Activated naive CD4-positive, alpha-beta T cell treated with Interleukin-2 at 50 U/mL for 16 hours (primary cell): ENCODE data around the gene PRELP.
"Not testable (repeated sequence)": the region's sequence is repeated elsewhere in the genome, so short reads cannot be mapped to it uniquely, and the experiment has no call there.

ENCODE experiments used
- DNase-seq: peaks from one replicate; pipeline ENCODE4 v3.0.0-alpha.2; 2020

The PRELP gene

DNA sequence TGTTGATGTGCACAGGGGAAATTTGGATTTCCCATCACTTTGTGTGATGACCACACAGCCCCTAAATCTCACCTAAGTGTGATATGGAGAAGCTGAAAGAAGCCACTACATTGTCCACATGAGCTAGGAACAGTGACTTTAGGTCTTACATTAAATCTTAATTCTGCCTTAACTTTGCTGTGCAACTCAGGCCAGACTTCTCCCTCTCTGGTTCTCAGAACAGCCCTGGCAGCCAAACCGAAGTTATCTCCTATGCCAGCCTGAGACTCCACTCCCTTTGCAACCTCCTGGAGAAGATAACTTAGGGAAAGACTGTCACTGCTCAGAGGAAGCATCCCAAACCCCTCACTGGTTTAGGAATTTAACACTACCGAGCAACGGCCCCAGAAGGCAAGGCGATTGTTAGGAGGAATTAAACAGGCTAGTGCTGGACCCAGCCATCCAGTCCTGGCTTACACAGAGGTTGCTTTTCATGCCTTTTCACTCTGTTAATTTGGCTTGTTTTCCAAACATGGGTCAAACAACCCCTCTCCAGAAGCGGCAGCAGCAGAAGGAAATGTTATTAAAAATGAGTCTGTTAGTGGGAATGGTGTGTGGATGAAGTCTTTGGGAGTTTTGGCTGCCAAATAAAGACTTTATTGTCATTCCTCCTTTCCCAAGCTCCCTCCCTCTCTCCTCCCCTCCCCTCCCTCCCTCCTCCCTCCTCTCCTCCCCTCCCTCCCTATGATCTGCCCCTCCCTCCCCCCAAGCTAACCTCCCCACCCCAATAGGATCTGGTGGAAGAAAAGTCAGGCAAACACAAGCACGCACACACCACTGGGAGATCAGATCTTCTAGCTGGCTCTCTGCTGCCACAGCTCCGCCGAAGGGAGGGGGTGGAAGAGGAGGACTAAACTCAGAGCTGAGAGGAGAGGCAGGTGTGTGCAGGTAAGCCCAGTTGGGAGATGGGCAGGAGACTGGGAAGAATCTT lies at the start of gene PRELP:
Gene PRELP (plus strand): TSS at position 795 of the 970 bp plus-strand sequence. CDS start 7,379 bp downstream, outside the sequence.
- DNase-seq = no peak

DNA sequence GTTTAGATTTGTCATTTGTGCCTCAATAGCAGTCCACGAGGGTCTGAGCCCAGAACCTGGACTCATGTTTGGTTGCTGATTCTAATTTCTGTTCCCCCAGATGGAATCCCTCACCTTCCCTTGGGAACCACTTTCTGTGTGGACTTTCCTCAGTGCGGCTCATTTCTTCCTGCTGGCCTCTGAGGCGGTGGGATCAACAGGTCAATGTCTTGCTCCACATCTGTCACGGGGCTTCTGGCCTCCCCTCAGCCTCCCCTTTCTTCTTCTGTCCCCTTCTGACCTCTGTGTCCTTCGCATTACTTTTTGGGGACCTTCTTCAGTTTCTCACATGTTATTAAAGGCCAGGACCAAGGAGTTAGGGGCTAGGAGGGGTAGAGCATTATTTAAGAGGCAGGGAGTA lies 49.2 kb upstream of the PRELP start:
- DNase-seq = no peak

DNA sequence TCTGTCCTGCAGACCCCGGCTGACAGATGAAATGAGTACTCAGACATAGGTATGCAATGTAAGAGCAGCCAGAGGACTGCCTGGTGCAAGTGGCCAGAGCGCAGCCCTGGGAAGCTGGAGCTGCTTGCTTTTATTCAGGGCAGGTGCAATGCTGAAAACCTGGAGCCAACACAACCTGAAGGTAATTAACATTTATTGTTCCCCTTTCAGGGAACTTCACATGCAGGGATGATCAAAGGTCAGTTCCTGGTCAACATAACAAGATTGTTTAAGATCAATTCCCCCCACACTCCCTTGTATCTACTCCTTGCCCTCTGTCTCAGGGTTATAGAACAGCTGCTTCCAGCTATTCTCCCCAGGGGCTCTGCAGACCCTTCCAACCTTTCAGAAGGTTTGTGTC lies 48.7 kb upstream of the PRELP start:
- DNase-seq = no peak

DNA sequence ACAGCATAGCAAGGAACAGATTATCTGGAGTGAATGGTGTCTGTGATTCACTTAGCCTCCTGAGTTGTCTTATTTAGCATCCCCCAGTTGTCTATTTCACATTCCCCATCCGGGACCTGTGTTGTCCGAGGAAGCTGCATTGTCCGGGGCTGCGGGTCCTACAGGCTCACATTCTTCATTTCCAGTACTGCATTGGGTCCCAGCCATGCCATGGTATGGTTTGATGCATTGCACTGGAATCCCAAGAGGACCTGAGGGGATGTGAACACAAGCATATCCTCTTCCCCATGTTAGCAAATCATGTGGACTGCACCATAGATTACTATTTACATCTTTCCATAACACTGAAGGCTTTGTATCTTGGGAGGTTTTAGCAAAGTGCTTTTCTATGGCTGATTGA lies 48.2 kb upstream of the PRELP start:
- no peak for DNase-seq

DNA sequence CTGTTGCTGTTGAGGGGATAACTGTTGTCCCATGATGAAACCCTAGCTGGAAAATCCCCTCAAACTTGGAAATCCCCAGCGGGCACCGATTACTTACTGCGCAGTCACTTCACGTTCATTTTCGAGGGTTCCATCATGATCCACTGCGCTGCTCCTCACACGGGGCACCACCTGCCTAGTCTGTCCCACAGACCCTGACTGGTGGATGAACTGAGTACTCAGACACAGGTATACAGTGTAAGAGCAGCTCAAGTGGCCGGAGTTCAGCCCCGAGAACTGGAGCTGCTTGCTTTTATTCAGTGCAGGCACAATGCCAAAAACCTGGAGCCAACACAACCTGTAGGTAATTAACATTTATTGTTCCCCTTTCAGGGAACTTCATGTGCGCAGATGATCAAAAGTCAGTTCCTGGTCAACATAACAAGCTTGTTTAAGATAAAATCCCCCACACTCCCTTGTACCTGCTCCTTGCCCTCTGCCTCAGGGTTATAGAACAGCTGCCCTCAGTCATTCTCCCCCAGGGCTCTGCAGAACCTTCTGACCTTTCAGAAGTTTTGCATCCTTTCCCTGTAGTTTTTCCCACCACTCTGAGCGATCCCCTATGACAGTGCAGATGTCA lies 46.5 kb upstream of the PRELP start:
- no peak for DNase-seq

DNA sequence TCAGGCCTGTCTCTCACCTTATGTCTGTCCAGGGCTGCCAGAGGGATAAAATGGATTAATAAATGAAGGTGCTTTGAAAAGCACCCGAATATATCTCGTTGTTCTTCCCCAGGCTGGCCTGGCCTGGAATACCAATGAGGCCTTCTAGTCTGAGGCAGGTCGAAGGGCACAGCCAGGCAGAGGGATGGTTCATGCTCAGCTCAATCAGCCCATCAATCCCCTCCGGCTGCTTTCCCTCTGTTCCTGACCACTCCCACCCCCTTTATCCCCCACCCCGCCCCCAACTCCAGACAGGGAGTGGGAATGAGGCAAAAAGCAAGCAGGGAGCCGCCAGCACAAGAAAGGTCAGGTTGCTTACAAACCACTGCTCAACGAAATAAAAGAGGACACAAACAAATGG lies 40.0 kb upstream of the PRELP start:
- no peak for DNase-seq

DNA sequence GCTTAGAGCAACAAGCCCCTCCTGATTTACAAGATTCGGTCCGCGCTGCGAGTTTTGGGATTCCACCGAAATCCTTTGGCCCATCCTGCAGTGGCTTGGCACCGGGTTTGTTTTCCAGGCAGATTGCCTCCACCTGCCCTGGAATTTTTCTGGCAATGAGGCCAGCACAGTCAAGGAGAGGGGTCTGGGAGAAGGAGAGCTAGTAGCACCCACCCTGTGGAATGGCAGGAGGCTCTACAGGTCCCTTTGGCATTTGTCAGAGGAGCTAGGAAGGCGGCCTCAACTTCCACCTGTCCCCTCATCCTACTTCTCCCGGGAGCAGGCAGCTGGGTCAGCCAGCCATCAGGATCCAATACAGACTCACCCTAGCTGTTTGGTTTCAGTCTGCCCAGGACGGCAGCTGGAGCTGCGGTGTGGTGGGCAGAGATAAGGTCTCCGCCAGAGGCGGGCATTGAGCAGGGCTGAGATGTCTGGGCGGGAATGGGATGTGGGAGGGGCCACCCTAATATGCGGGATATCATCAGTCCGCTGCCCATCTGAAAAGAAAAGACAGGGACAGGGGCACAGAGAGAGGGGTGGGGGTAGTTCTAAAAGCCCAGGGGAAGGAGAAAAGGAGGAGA lies 37.8 kb upstream of the PRELP start:
- no peak for DNase-seq

DNA sequence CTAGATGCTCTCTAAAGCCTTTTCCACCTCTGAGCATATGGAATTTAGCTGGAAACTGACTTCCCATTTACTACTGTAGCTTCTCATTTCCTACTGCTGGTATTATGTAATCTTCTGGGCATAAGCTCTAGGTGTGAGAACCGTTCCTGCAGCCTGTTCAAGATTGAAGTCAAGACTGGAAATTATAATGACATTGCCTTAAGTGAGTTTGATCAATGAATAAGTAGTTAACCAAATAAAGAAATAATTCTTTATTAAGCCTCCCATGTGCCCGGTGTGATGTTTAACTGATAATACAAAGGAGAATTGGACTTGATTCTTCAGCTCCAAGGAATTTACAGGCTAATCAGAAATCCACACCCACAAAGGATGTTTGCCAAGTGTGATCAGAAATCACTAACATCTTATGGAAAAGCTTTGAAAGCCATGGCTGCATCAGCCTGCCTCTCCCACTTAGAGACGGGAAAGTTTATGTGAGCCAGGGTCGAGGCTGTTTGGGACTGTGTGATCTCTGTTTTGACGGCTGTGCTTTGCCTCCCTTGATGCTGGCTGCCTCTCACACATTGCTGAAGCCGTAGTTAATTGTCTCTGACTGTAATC lies 36.4 kb upstream of the PRELP start:
- DNase-seq = no peak

DNA sequence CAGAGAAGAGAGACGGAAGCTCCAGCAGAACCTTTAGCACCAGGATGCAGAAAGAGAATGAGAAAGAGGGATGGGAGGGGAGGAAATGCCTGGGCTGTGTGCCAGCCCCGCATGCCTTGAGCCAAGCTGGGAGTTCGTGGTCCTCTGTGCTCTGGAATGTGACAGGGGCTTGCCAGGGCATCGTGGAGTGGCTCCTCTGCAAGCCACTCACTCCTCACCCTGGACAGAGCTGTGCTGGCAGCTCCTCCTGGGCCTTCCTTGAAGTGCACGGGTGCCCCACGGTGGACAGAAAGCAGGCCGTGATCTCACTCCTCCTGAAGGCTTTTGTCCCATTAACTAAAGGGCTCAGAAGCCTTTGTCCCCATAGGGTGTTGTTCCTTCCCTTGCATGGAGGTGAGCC lies 34.8 kb upstream of the PRELP start:
- no peak for DNase-seq

DNA sequence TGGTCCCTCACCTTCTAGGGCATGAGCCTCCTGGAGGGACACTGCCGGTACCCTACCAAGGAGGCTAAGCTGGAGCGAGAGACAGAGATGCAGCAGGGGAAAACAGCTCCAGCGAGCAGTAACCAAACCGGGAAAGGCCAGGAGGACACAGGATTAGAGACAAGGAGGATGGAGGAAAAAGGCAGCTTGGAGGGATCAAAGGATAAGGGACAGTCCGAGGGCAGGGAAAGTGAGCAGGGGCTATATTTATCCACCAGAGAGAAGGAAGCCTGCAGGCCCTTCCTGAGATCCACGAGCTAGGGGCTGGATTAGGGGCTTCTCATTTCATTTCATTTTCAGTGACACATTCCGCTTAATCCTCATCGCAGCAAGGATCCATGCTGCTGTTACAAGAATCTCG lies 33.8 kb upstream of the PRELP start:
- no peak for DNase-seq

DNA sequence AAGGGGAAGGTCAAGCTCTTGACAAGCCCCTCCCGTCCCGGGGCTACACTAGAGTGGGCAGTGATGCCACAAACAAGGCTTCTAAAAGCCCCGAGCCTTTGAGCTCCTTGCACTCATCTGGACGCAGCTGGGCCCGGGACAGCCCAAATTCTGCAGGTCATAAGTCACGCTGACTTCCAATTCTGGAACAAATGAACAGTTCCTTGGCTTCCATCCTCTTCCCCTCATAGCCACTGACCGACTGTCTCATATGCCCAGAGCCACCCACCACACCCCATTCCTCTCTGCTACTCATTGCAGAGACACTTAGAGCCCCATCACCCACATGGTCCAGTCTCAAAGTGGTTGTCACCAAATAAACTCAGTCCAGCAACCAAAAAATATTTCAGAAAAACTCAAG lies 32.8 kb upstream of the PRELP start:
- no peak for DNase-seq

DNA sequence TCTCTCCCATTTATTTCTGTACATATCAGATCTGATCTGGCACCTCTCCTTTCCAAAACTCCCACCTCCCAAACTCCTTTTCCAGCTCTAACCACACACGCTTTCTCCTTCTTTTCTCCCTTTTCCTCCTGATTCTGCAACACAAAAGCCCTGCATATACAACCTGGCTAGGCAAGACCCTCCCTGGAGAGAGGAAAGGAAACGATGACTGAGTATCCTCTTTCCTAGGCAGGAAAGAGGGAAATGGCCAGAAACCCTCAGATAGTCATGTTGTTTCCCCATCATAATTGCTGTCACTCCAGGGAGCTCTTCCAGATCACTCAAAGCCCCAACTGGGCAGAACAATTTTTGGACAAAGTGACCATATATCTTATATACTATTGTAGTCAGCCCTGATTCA lies 32.3 kb upstream of the PRELP start:
- DNase-seq = no peak

DNA sequence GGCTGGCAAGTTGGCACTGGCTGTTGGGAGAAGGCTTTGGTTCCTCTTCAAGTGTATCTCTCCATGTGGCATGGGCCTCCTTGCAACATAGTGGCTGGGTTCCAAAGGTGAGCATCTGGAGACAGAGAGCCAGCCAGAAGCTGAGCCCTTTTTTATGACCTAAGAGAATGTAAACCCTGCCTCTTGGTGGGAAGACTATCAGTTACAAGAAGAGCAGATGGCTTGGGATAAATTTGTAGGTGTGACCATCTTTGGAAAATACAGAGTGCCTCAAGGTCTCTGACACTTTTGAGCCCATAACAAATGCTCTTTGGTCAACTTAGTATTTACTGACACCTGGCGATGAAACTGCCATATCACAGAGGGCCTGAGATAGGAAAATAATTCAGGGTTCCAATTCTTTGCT lies 31.4 kb upstream of the PRELP start:
- no peak for DNase-seq

DNA sequence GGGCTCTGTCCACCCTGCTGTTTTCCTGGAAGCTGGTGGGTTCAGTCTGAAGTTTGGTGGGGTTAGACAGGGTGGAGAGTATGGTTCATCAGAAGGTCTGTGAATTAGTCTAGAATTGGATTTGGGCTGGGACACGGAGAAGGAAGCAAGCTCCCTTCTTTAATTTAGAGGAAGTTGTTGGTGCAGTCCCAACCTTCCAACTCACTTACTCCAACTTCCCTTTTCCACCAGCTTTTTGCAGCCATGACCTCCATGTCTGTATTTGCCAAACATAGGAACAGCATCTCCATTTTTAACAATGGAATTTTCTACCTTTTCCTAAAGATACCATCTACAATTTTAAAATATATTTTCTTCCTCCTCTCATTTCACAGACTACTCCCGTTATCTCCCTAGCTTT lies 28.5 kb upstream of the PRELP start:
- DNase-seq = no peak

DNA sequence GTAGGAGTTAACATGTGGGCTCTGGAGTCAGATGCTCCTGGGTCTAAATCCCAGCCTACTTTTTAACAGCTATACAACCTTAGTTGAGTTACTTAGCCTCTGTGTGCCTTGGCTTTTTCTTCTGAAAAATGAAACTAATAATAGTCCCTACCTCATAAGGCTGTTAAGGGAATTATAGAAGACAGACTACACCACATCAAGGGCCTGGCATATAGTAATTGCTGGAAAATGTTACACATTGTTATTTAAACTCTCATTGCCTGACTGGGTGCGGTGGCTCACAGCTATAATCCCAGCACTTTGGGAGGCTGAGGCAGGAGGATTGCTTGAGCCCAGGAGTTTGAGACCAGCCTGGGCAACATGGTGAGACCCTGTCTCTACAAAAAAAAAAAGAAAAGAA lies 28.0 kb upstream of the PRELP start:
- DNase-seq = not testable (repeated sequence)

DNA sequence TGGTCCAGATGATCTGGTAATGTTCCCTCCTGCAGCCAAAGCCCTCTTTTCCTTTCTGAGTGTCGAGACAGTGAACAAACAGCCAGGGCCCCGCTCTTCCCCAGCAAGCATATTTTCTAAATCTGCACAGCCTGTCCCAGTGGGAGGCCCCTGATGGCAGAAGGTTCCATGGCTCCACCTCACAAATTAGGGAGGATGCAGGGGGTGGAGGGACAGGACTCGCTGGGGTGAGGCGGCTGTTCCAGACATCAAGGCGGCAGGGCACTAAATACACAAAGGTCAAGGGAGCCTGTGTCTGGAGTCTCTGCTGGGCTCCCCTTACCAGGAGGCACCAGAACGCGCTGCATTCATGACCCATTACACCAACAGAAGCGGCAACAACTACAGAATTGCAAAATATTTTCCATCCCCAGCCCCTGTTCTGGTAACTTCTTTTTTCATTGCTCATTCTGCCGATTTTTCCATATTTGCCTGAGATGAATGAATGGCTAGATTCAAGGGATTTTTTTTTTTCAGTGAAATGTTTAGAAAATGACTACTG lies 27.0 kb upstream of the PRELP start:
- no peak for DNase-seq

DNA sequence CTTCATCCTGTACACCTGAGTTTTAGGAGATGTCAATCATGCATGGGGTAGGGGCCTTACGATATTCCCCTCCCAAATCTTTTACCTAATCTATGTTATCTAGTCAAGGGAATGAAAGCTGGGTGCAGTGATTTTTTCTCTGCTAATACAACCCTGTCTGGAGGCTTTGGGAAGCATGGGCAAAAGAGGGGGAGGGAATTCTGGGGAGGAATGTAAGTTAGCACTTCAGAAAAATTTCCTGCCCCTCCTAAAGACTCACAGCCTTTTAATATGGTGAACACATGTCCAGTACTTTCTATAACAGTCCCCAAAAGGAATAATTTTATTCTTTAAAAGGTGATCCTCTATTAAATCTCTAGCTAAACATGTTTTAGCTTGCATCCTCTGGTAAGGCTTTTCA lies 25.6 kb upstream of the PRELP start:
- DNase-seq = no peak

DNA sequence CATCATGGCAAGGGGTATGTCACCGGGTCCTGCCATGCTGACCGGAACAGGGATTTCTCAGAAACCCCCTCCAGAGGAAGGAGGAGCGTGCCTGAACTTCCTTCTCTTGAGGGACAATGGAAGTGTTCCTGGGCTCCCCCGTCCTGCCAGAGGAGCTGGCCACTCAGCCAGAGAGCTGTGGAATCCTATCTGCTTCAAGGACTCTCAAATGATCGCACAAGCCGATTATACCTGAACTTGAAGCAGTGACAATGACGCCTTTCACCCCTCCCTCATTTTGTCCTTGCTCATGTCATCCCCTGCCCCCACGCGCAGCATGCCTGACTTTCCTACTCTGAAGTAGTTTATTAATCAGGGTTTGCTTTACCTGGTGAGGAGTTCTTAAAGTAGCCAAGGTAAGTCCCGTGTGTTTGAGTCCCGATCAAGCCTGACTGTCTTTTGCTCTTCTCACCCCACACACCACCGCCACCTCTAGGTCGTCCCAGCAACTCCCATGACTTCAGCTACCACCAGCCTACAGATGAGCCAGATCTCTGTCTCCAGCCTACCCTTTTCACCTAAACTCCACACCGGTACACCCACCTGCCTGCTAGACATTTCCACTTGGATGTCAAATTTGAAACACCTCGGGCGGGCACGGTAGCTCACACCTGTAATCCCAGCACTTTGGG lies 25.0 kb upstream of the PRELP start:
- DNase-seq = no peak

DNA sequence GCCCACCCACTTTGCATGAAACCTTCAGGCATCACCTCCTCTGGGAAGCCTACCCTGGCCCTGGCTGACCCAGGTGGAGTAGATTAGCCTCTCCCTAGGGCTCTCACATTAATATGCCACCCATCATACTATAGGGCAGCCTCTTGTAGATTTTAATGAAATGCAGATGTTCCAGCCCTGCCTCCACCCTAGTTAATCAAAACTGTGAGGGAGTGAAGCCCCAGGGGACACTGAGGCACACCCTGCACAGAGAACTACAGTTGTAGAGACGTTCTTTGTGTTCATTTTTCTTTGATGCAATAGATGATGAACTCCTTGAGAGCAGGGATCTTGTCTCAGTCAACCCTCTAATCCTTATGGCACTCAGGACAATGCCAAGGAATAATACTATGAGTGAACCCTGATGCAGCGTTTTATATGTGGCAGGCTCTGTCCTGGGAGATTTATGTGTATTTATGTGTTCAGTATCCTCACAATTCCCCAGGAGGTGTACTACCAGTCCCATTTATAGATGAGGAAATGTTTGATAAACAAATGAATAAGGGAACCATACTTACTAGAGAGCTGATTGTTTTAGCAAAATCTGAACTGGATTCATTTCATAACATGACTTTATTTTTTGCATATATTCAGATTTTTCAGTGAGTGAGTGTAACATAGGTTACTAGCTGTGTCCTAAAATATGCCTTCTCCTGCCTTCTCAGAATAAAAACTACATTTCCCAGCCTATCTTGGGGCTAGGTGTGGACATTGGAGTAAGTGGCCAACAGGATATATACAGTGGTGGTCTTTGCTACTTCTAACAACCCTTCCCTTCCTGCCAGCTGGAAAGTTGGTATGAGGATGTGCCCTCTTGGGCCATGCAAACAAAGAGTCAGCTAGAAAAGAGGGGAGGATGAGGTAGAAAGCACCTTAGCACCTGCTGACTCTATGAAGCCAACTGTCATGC lies 23.5 kb upstream of the PRELP start:
- DNase-seq = no peak

DNA sequence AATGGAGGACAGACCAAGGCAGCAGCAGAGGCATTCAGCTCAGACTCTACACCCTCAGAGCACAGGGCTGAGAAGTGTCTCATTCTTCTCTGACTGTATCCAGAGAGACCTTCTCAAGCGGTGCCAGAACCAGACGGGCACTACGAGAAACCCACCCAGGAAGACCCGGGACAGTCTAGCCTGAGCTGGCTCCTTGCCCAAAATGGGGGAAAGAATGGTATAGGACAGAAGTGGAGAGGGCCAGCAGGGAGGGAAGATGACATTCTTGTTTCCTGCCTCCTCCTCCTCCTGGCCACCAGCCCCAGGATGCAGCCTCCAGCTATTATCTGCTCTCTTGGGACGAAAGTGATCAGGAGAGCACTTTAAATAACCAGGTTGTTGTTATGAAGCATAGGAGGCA lies 22.6 kb upstream of the PRELP start:
- DNase-seq = no peak

DNA sequence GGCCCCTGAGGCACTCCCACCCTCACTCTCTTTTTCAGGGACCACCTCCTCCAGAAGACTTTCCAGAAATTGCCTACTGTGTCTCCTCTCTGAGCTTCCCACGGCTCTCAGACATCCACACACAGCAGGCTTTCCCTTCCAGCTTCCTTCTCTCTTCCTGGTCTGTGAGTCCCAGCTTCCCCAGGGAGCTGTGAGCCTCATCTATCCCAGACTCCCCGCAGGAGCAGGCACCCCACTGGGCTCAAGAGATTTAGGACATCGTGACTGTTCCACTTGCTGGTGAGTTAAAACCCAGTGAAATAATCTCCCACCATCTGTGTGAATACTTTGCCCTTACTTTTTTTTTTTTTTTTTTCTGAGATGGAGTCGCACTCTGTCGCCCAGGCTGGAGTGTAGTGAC lies 22.0 kb upstream of the PRELP start:
- DNase-seq = no peak
